Body of pancreas (tissue), 4 donors: Measurements from ENCODE around the gene OBI1.

Source experiments
- CTCF ChIP-seq, 7 experiments: fragments of 450-650 bp in 4 of 7; fragments of 200-600 bp in 3 of 7; sonication (generic) in 3 of 7; IDR thresholded peaks; one replicate each; pipeline ENCODE4 v1.5.1; 2016 to 2019; ENCODE audit warnings: antibody characterized with exemption in 7 of 7
- POLR2A ChIP-seq, 3 donors: fragments of 450-650 bp; IDR thresholded peaks; one replicate each; pipeline ENCODE4 v1.6.1; 2016; ENCODE audit warnings: antibody characterized with exemption in 3 of 3, mild to moderate bottlenecking in 2 of 3

- TF ChIP-seq POLR2A (IDR thresholded peaks at IDR 0.05) (no peak), CTCF (IDR thresholded peaks at IDR 0.05) (no peak)
Measured at GRCh38 chr13:78603240-78603957, 55.6 kb downstream of the OBI1 start, which contains the start of gene POU4F1.
